Erythroblast (primary cell): Measurements from ENCODE around the gene TNFSF13B.

ENCODE experiments used
- GATA1 ChIP-seq: IDR thresholded peaks from 2 replicates; pipeline ENCODE4 v1.6.1; 2011; ENCODE audit warnings: low read depth, mild to moderate bottlenecking, control low read depth, low read length, moderate library complexity
- POLR2A ChIP-seq: IDR thresholded peaks from 2 replicates; pipeline ENCODE4 v1.6.1; 2011; ENCODE audit warnings: mild to moderate bottlenecking, low read length

GRCh38 chr13:108346376-108346775, 76.9 kb downstream of the TNFSF13B start:
- TF ChIP-seq POLR2A (no peak), GATA1 (no peak)
